ENCODE measurements around the gene CIZ1. TPM values are rescaled to one million over a fixed set of nuclear protein-coding genes. Genes with fewer than 3 reads are reported as not detected.

CIZ1 gene
- total and polyA plus RNA-seq, 2 experiments from 2014 or later: 48.5 to 73.1 TPM

DNA sequence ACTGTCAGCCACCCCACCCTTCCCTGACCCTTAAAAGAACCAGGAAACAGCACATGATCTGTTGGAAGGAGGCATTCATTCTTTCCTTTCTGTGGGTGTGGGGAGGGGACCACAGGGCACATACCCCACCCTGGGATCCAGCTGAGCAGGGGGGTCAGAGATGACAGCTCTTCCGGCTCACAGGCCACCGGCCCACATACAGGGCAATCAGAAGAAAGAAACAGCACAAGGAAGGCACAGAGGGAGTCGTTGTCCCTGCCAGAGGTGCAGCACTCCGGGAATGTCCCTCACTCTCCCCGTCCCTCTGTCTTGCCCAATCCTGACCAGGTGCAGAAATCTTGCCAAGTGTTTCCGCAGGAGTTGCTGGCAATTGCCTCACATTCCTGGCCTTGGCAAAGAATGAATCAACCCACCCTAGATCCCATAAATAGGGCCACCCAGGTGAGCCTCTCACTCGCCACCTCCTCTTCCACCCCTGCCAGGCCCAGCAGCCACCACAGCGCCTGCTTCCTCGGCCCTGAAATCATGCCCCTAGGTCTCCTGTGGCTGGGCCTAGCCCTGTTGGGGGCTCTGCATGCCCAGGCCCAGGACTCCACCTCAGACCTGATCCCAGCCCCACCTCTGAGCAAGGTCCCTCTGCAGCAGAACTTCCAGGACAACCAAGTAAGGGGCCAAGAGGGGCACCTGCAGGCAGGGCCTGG is 42.2 kb downstream of the CIZ1 start, which contains the start of gene LCN2:
TSS of gene LCN2 (plus strand) at position 453 of the 701 bp plus-strand sequence. CDS start at position 526, 73 bp downstream.
- no peak within 1 kb of the TSS for H3K27ac ChIP-seq
- H3K27me3 ChIP-seq (replicated peaks; ENCODE audit: insufficient read depth): no peaks in the 10 kb centered on the region
- DNase-seq: no peak
- no peak within 1 kb of the TSS; the same call in 1 of the 2 replicates for H2AFZ ChIP-seq
- H3K4me3 ChIP-seq: no peak within 1 kb of the TSS
- in situ Hi-C loops (cut with MboI): no loop called here
- H3K36me3 ChIP-seq (ENCODE audit: low read depth): no peaks in the 10 kb centered on the region
- H3K9me2 ChIP-seq (ENCODE audit: insufficient read depth): no peaks in the 10 kb centered on the region
- no peaks in the 10 kb centered on the region for H3K79me2 ChIP-seq (ENCODE audit: insufficient read depth)
- TF ChIP-seq EZH2phosphoT487 (IDR thresholded peaks at IDR 0.05; ENCODE audit: insufficient read depth, low read depth): no peak
- TF ChIP-seq EZH2 (IDR thresholded peaks at IDR 0.05; ENCODE audit: insufficient read depth, poor library complexity, severe bottlenecking): no peak
- H3F3A ChIP-seq (ENCODE audit: insufficient read depth): no peaks in the 10 kb centered on the region
- H3K4me1 ChIP-seq (ENCODE audit: insufficient read depth): no peaks in the 10 kb centered on the region
- H3K9me3 ChIP-seq (ENCODE audit: low read depth): no peaks in the 10 kb centered on the region
- no peaks in the 10 kb centered on the region for H4K20me1 ChIP-seq (ENCODE audit: insufficient read depth)
- no peak within 1 kb of the TSS for H3K9ac ChIP-seq
- H3K4me2 ChIP-seq (ENCODE audit: unreplicated experiment): no peak within 1 kb of the TSS
- WGBS, 2 experiments (ENCODE audit: low coverage in 1 of 2, low lambda C conversion rate in 2 of 2, missing lambda C conversion rate in 2 of 2): 57 to 66% methylated on average over 9 of the region's 9 CpGs

GRCh38 chr9:128148509-128149000 is 42.8 kb downstream of the CIZ1 start:
- Histone ChIP-seq H2AFZ (no peak overlapping the region), H3K27me3 (replicated peaks; ENCODE audit: insufficient read depth) (no peaks in the 10 kb centered on the region), H3K9ac (no peak overlapping the region), H3K4me3 (no peak overlapping the region), H3K79me2 (ENCODE audit: insufficient read depth) (no peaks in the 10 kb centered on the region), H3K36me3 (ENCODE audit: low read depth) (no peaks in the 10 kb centered on the region), H3K27ac (no peak overlapping the region), H4K20me1 (ENCODE audit: insufficient read depth) (no peaks in the 10 kb centered on the region), H3K9me3 (ENCODE audit: low read depth) (no peaks in the 10 kb centered on the region), H3F3A (ENCODE audit: insufficient read depth) (no peaks in the 10 kb centered on the region), H3K4me2 (ENCODE audit: unreplicated experiment) (no peak overlapping the region), H3K4me1 (ENCODE audit: insufficient read depth) (0 out of 2 replicates have a peak, but pooled peaks cover under 1% of the 10 kb centered on the region), H3K9me2 (ENCODE audit: insufficient read depth) (no peaks in the 10 kb centered on the region)
- no peak for TF ChIP-seq EZH2phosphoT487 (IDR thresholded peaks at IDR 0.05; ENCODE audit: insufficient read depth, low read depth)
- TF ChIP-seq EZH2 (IDR thresholded peaks at IDR 0.05; ENCODE audit: insufficient read depth, poor library complexity, severe bottlenecking): no peak
- no peak for DNase-seq
- 69 to 75% methylated on average over 5 of the region's 5 CpGs for WGBS, 2 experiments (ENCODE audit: low coverage in 1 of 2, low lambda C conversion rate in 2 of 2, missing lambda C conversion rate in 2 of 2)
- in situ Hi-C loops (cut with MboI): no loop called here

- WGBS, 2 experiments (ENCODE audit: low coverage in 1 of 2, low lambda C conversion rate in 2 of 2, missing lambda C conversion rate in 2 of 2): 77 to 86% methylated on average over 7 to 8 of the region's 8 CpGs
- H3K4me2 ChIP-seq (ENCODE audit: unreplicated experiment): no peak overlapping the region
- no peak overlapping the region for H2AFZ ChIP-seq
- no peaks in the 10 kb centered on the region for H3K79me2 ChIP-seq (ENCODE audit: insufficient read depth)
- H3K9me3 ChIP-seq (ENCODE audit: low read depth): no peaks in the 10 kb centered on the region
- no peak overlapping the region for H3K4me3 ChIP-seq
- 0 out of 2 replicates have a peak, but pooled peaks cover 3% of the 10 kb centered on the region for H3K4me1 ChIP-seq (ENCODE audit: insufficient read depth)
- no peaks in the 10 kb centered on the region for H3K9me2 ChIP-seq (ENCODE audit: insufficient read depth)
- no peaks in the 10 kb centered on the region for H3K27me3 ChIP-seq (replicated peaks; ENCODE audit: insufficient read depth)
- no peaks in the 10 kb centered on the region for H3K36me3 ChIP-seq (ENCODE audit: low read depth)
- no peak overlapping the region for H3K9ac ChIP-seq
- no peaks in the 10 kb centered on the region for H3F3A ChIP-seq (ENCODE audit: insufficient read depth)
- no peak for DNase-seq
- no peaks in the 10 kb centered on the region for H4K20me1 ChIP-seq (ENCODE audit: insufficient read depth)
- no peak overlapping the region for H3K27ac ChIP-seq
- TF ChIP-seq EZH2 (IDR thresholded peaks at IDR 0.05; ENCODE audit: insufficient read depth, poor library complexity, severe bottlenecking): no peak
- TF ChIP-seq EZH2phosphoT487 (IDR thresholded peaks at IDR 0.05; ENCODE audit: insufficient read depth, low read depth): no peak
- in situ Hi-C loops (cut with MboI): no loop called here
Observed at GRCh38 chr9:128146591-128147120, 44.7 kb downstream of the CIZ1 start.

GRCh38 chr9:128145951-128146351 is 45.4 kb downstream of the CIZ1 start:
- no peak overlapping the region for H3K9ac ChIP-seq
- H3K9me3 ChIP-seq (ENCODE audit: low read depth): no peaks in the 10 kb centered on the region
- H3K9me2 ChIP-seq (ENCODE audit: insufficient read depth): no peaks in the 10 kb centered on the region
- in situ Hi-C loops (cut with MboI): no loop called here
- no peaks in the 10 kb centered on the region for H3F3A ChIP-seq (ENCODE audit: insufficient read depth)
- H3K27ac ChIP-seq: no peak overlapping the region
- WGBS, 2 experiments (ENCODE audit: low coverage in 1 of 2, low lambda C conversion rate in 2 of 2, missing lambda C conversion rate in 2 of 2): 54 to 57% methylated on average over 10 to 13 of the region's 13 CpGs
- no peaks in the 10 kb centered on the region for H4K20me1 ChIP-seq (ENCODE audit: insufficient read depth)
- H3K4me2 ChIP-seq (ENCODE audit: unreplicated experiment): no peak overlapping the region
- no peaks in the 10 kb centered on the region for H3K27me3 ChIP-seq (replicated peaks; ENCODE audit: insufficient read depth)
- TF ChIP-seq EZH2phosphoT487 (IDR thresholded peaks at IDR 0.05; ENCODE audit: insufficient read depth, low read depth): no peak
- TF ChIP-seq EZH2 (IDR thresholded peaks at IDR 0.05; ENCODE audit: insufficient read depth, poor library complexity, severe bottlenecking): no peak
- 0 out of 2 replicates have a peak, but pooled peaks cover 3% of the 10 kb centered on the region for H3K4me1 ChIP-seq (ENCODE audit: insufficient read depth)
- no peaks in the 10 kb centered on the region for H3K79me2 ChIP-seq (ENCODE audit: insufficient read depth)
- H3K36me3 ChIP-seq (ENCODE audit: low read depth): no peaks in the 10 kb centered on the region
- DNase-seq: no peak
- H3K4me3 ChIP-seq: no peak overlapping the region
- no peak overlapping the region for H2AFZ ChIP-seq
